ENCODE results near the gene TAS2R40. TPM values are rescaled to one million over a fixed set of nuclear protein-coding genes. Genes with fewer than 3 reads are reported as not detected.

Gene TAS2R40
- total RNA-seq, 4 donors from 2014 or later, result not detected

- TF ChIP-seq, protein P1, sequence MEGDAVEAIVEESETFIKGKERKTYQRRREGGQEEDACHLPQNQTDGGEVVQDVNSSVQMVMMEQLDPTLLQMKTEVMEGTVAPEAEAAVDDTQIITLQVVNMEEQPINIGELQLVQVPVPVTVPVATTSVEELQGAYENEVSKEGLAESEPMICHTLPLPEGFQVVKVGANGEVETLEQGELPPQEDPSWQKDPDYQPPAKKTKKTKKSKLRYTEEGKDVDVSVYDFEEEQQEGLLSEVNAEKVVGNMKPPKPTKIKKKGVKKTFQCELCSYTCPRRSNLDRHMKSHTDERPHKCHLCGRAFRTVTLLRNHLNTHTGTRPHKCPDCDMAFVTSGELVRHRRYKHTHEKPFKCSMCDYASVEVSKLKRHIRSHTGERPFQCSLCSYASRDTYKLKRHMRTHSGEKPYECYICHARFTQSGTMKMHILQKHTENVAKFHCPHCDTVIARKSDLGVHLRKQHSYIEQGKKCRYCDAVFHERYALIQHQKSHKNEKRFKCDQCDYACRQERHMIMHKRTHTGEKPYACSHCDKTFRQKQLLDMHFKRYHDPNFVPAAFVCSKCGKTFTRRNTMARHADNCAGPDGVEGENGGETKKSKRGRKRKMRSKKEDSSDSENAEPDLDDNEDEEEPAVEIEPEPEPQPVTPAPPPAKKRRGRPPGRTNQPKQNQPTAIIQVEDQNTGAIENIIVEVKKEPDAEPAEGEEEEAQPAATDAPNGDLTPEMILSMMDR (IDR thresholded peaks at IDR 0.05; ENCODE audit: low read depth), result no peak
Observed at GRCh38 chr7:143236408-143236990, 14.7 kb downstream of the TAS2R40 start.

- TF ChIP-seq, protein P1 (IDR thresholded peaks at IDR 0.05; ENCODE audit: low read depth), result no peak
Observed at GRCh38 chr7:143237366-143237765, 15.5 kb downstream of the TAS2R40 start.

DNA sequence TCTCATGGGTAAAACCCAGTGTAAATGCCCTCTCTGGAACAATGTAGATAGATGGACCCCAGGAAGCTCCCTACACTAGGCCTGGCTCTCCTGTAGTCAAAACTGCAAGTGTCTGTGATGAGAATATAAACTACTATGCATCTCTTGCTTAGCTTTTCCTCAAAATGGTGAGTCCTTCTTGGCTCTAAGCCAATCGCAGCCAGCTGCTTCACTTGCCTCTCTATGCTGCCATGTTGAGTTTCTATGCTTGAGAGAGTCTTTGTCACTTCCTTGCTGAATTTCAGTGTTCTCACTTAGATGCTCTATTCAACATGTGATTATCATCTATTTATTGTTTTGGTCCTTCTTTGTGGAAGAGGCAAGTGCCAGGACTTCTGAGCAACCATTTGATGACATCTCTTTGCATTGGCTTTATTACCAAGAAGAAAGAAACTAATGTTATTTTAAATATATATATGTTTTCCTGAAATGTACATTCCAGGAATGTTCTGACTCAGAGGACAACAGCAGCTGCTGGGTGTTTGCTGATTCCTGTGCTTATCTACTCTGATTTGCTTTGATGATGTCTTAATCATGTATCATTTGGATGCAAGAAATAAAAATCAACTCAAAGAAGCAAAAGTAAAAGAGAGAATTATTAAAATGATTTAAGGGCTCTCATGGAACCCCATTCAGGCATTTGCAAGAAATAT, 16.6 kb downstream of the TAS2R40 start:
- TF ChIP-seq, protein P1 (IDR thresholded peaks at IDR 0.05; ENCODE audit: low read depth), result no peak

- TF ChIP-seq, protein P1 (IDR thresholded peaks at IDR 0.05; ENCODE audit: low read depth), result no peak
Observed at GRCh38 chr7:143239813-143240212, 18.0 kb downstream of the TAS2R40 start.

- TF ChIP-seq, protein P1 (IDR thresholded peaks at IDR 0.05; ENCODE audit: low read depth), result no peak
Observed at GRCh38 chr7:143240291-143241168, 18.7 kb downstream of the TAS2R40 start.

GRCh38 chr7:143242306-143242705, 20.5 kb downstream of the TAS2R40 start:
- TF ChIP-seq, protein P1 (IDR thresholded peaks at IDR 0.05; ENCODE audit: low read depth), result no peak

GRCh38 chr7:143243111-143243510, 21.3 kb downstream of the TAS2R40 start:
- TF ChIP-seq, protein P1 (IDR thresholded peaks at IDR 0.05; ENCODE audit: low read depth), result no peak

All from subcutaneous adipose tissue (tissue), 4 donors.